ENCODE data around the gene WNT2.

- TF ChIP-seq CTCF (IDR thresholded peaks at IDR 0.05) (no peak), POLR2A (IDR thresholded peaks at IDR 0.05) (no peak)
Measured at GRCh38 chr7:117282239-117282812, 40.5 kb downstream of the WNT2 start.
